ENCODE measurements around the gene PRDX2.
A peak's percentile ranks its signal among the peaks of the same experiment; 100 is the strongest.

The PRDX2 gene

DNA sequence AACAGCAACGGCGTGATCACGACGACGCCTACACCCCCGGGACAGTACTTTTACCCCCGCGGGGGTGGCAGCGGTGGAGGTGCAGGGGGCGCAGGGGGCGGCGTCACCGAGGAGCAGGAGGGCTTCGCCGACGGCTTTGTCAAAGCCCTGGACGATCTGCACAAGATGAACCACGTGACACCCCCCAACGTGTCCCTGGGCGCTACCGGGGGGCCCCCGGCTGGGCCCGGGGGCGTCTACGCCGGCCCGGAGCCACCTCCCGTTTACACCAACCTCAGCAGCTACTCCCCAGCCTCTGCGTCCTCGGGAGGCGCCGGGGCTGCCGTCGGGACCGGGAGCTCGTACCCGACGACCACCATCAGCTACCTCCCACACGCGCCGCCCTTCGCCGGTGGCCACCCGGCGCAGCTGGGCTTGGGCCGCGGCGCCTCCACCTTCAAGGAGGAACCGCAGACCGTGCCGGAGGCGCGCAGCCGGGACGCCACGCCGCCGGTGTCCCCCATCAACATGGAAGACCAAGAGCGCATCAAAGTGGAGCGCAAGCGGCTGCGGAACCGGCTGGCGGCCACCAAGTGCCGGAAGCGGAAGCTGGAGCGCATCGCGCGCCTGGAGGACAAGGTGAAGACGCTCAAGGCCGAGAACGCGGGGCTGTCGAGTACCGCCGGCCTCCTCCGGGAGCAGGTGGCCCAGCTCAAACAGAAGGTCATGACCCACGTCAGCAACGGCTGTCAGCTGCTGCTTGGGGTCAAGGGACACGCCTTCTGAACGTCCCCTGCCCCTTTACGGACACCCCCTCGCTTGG lies 9.3 kb downstream of the PRDX2 start:
- Mint-ChIP-seq H3K4me3 (peak overlapping the region; percentile 95), H3K27ac (no peak overlapping the region), H3K27me3 (no peaks in the 10 kb centered on the region), H3K36me3 (ENCODE audit: low read depth) (peaks cover 51% of the 10 kb centered on the region), H3K9me3 (no peaks in the 10 kb centered on the region), H3K4me1 (ENCODE audit: low read depth) (peaks cover 55% of the 10 kb centered on the region)
- intact Hi-C loops (cut with micrococcal nuclease) = no loop called here

DNA sequence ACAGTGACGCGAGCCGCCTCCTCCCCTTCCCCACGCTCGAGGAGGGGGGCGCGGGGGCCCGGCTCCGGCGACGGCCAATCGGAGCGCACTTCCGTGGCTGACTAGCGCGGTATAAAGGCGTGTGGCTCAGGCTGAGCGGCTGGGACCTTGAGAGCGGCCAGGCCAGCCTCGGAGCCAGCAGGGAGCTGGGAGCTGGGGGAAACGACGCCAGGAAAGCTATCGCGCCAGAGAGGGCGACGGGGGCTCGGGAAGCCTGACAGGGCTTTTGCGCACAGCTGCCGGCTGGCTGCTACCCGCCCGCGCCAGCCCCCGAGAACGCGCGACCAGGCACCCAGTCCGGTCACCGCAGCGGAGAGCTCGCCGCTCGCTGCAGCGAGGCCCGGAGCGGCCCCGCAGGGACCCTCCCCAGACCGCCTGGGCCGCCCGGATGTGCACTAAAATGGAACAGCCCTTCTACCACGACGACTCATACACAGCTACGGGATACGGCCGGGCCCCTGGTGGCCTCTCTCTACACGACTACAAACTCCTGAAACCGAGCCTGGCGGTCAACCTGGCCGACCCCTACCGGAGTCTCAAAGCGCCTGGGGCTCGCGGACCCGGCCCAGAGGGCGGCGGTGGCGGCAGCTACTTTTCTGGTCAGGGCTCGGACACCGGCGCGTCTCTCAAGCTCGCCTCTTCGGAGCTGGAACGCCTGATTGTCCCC lies 10.1 kb downstream of the PRDX2 start, which contains the start of gene JUNB:
Gene JUNB (plus strand): TSS at position 142 of the 706 bp plus-strand sequence. CDS start 286 bp downstream, at position 428.
- no peak within 1 kb of the TSS for H3K27ac Mint-ChIP-seq
- peaks cover 51% of the 10 kb centered on the region for H3K36me3 Mint-ChIP-seq (ENCODE audit: low read depth)
- no peaks in the 10 kb centered on the region for H3K9me3 Mint-ChIP-seq
- H3K4me1 Mint-ChIP-seq (ENCODE audit: low read depth) = peaks cover 55% of the 10 kb centered on the region
- no peaks in the 10 kb centered on the region for H3K27me3 Mint-ChIP-seq
- intact Hi-C loops (cut with micrococcal nuclease) = loop anchor here (1.0 kb wide), 1 partner anchor 14 kb away; no protein-coding TSS in a partner anchor
- H3K4me3 Mint-ChIP-seq = peak within 1 kb of the TSS; percentile 95

DNA sequence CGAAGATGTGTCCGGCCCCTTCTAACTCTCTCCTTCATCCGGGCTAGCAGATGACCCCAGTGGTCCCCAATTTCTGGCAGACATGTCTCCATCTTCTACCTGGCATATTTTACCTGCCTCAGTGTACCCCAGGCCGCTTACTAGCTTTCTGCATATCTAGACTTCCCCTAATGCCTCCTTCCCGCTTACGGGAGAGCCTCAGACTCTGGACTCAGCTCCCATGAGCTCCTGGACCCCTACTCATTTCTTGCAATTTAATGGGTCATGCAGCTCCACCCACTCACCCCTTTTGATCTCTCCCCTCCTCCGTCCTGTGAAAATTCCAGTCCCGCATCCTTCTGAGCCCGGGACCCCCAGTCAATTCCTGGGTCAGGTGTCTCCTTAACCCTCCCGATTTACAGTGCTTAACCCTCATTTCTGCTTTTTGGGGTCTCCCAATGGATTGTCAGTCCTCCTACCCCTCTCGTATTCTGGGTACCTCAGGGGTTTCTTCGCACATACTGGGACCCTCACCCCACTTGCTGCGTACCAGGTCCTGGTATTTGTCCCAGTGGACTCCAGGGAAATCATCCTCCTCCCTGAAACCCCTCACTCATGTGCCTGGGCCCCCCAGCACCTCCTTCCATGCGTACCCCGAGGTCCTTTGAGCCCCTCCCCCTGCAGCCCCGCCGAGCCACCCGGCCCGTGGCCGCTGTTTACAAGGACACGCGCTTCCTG lies 10.8 kb downstream of the PRDX2 start:
- peak overlapping the region; percentile 95 for H3K4me3 Mint-ChIP-seq
- H3K27ac Mint-ChIP-seq = no peak overlapping the region
- H3K27me3 Mint-ChIP-seq = no peaks in the 10 kb centered on the region
- H3K4me1 Mint-ChIP-seq (ENCODE audit: low read depth) = peaks cover 48% of the 10 kb centered on the region
- peaks cover 51% of the 10 kb centered on the region for H3K36me3 Mint-ChIP-seq (ENCODE audit: low read depth)
- intact Hi-C loops (cut with micrococcal nuclease) = loop anchor here (1.0 kb wide), 2 partner anchors 8 to 13 kb away; no protein-coding TSS in a partner anchor
- H3K9me3 Mint-ChIP-seq = no peaks in the 10 kb centered on the region

DNA sequence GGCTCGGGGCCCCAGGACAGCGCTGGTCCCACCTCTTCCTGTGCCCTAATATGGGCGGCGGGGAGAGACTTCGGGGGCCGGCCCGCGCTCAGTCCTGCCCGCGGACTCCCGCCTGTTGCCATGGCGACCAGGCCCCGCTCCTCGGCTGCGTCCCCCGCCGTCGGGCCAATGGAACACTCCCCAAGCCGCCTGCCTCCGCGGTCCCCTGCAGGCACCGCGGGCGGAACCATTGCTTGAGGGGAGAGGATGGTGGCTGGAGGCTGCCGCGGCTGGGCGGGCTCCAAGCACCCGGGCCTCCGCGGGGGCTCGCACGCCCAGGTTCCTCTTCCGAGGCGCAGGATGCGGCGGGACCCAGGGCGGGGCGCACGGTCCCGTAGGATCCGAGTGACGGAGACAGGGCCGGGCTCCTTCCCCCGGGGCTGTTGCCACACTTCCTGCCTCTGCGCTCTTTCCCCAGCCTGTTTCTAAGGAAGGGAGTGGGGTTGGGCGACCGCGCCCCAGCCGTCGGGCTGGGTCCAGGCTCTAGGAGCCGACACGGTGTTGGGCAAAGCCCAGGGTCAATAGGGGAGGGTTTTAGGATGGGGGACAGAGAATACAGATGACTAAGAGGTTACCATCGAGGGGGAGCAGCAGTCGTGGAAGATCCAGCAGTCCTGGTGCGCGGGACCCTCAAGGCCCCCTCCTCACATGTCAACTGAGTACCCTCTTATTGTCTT lies 11.5 kb downstream of the PRDX2 start:
- no peaks in the 10 kb centered on the region for H3K27me3 Mint-ChIP-seq
- H3K4me1 Mint-ChIP-seq (ENCODE audit: low read depth) = peaks cover 43% of the 10 kb centered on the region
- peak overlapping the region; percentile 95 for H3K4me3 Mint-ChIP-seq
- intact Hi-C loops (cut with micrococcal nuclease) = loop anchor here (1.0 kb wide), 1 partner anchor 8 kb away; no protein-coding TSS in a partner anchor
- peaks cover 51% of the 10 kb centered on the region for H3K36me3 Mint-ChIP-seq (ENCODE audit: low read depth)
- no peak overlapping the region for H3K27ac Mint-ChIP-seq
- no peaks in the 10 kb centered on the region for H3K9me3 Mint-ChIP-seq

DNA sequence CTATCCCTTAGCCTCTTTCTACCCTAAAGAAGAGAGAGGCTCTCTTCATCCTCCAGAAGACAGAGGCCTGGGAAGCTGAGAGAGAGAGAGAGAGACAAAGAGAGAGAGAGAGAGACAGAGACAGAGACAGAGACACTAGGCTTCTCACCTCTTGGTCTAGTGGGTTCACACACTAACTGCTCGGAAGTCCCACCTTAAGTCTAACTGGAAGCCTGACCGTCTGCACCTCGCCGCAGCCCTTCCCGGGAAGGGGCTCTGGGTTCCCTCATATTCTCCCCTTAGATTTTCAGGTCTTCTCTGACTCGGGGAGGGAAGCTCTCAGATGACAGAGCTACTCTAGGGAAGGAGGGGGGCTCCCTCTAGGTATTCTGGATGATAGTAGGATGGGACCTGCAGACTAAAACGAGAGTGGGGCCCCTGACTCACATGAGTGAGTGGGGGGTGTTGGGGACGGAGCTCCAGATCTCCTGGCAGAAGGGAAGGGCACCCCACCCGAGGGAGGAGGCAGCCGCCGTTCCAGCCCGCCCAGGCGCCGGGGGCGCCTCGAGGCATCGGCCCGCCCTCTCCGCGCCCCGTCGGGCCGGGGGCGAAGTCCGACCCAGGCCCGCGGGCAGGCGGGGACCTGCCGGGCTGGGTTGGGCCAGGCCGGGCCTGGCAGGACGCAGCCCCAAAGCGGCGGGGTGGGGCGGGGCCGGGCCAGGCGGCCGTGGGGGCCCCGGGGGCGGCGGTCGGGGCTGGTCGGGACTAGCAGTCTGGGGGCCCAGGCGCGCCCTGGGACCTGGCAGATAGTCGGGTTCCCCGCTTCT lies 12.3 kb downstream of the PRDX2 start:
- Mint-ChIP-seq H3K36me3 (ENCODE audit: low read depth) (peaks cover 50% of the 10 kb centered on the region), H3K4me3 (peak overlapping the region; percentile 95), H3K4me1 (ENCODE audit: low read depth) (peaks cover 35% of the 10 kb centered on the region), H3K27ac (no peak overlapping the region), H3K27me3 (no peaks in the 10 kb centered on the region), H3K9me3 (no peaks in the 10 kb centered on the region)
- intact Hi-C loops (cut with micrococcal nuclease) = no loop called here

DNA sequence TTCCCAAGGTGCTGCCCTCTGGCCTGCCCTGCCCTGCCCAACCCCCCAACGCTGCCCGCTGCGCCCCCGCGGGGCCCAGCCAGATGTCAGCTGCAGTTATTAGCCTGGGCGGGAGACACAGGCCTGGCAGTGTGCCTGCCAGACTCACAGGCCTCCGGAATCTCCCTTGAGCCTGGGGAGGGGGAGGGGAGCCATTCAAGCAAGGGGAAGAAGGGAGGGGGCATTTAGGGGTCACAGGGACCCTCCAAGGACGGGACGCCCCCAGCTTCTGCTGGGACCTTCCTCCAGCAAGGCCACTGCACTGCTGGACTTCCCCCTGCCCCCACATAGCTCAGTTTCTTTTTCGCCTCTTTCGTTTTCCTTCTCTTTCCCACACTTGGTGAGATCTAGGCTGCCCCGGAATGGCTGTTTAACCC lies 12.9 kb downstream of the PRDX2 start:
- Mint-ChIP-seq H3K27ac (no peak overlapping the region), H3K27me3 (no peaks in the 10 kb centered on the region), H3K4me3 (peak overlapping the region; percentile 91), H3K9me3 (no peaks in the 10 kb centered on the region), H3K4me1 (ENCODE audit: low read depth) (peaks cover 31% of the 10 kb centered on the region), H3K36me3 (ENCODE audit: low read depth) (peaks cover 44% of the 10 kb centered on the region)
- intact Hi-C loops (cut with micrococcal nuclease) = no loop called here

DNA sequence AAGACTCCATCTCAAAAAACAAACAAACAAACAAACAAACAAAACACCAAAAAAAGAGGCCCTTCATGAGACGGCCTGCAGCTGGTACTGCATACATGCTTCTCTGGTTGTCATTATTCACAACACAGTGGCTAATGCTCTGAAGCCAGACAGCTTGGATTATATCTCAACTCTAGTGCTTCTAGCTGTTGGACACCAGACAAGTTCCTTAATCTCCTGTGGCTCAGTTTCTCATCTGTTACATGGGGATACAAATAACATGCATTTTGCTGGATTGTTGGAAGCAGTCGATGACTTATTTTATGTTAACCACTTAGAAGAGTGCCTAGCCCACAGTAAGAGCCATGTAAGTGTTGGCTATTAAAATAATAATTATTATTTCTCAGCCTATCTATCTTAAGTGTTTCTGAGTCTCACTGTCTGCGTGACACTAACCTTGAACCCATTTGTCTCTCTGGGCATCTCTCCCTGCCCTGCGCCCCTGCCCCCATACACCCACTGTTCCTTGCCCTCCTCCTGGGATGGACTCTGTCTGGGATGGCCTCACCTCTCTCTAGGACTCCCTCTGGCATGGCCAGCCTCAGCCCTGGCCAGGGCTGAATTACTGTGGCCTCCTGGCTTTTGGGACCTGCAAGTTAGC lies 13.4 kb downstream of the PRDX2 start:
- Mint-ChIP-seq H3K27ac (no peak overlapping the region), H3K4me1 (ENCODE audit: low read depth) (peaks cover 31% of the 10 kb centered on the region), H3K36me3 (ENCODE audit: low read depth) (peaks cover 39% of the 10 kb centered on the region), H3K27me3 (no peaks in the 10 kb centered on the region), H3K4me3 (peak overlapping the region; percentile 91), H3K9me3 (no peaks in the 10 kb centered on the region)
- intact Hi-C loops (cut with micrococcal nuclease) = no loop called here

DNA sequence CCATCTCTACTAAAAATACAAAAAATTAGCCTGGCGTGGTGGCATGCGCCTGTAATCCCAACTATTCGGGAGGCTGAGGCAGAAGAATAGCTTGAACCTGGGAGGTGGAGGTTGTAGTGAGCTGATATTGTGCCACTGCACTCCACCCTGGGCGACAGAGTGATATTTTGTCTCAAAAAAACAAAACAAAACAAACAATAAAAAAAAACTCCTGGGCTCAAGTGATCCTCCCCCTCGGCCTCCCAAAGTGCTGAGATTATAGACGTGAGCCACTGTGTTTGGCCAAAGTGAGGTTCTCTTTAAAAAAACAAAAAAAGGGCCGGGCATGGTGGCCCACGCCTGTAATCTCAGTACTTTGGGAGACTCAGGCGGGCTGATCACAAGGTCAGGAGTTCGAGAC lies 14.1 kb downstream of the PRDX2 start:
- Mint-ChIP-seq H3K9me3 (no peaks in the 10 kb centered on the region), H3K4me1 (ENCODE audit: low read depth) (peaks cover 31% of the 10 kb centered on the region), H3K4me3 (no peak overlapping the region), H3K27ac (no peak overlapping the region), H3K27me3 (no peaks in the 10 kb centered on the region), H3K36me3 (ENCODE audit: low read depth) (peaks cover 32% of the 10 kb centered on the region)
- intact Hi-C loops (cut with micrococcal nuclease) = no loop called here

DNA sequence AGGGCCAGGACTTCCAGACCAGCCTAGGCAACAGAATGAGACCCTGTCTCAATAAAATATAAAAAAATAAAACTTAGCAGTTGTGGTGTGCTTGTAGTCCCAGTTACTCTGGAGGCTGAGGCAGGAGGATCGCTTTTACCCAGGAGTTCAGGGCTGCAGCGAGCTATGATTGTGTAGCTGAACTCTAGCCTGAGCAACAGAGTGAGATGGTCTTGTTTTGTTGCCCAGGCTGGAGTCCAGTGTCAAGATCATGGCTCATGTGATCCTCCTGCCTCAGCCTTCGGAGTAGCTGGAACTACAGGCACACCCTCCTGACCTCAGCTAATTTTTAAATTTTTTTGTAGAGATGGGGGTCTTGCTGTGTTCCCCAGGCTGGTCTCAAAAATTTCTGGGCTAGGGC lies 14.6 kb downstream of the PRDX2 start:
- H3K9me3 Mint-ChIP-seq = no peaks in the 10 kb centered on the region
- no peaks in the 10 kb centered on the region for H3K27me3 Mint-ChIP-seq
- peak overlapping the region; percentile 40 for H3K4me3 Mint-ChIP-seq
- intact Hi-C loops (cut with micrococcal nuclease) = no loop called here
- H3K4me1 Mint-ChIP-seq (ENCODE audit: low read depth) = peaks cover 35% of the 10 kb centered on the region
- H3K27ac Mint-ChIP-seq = no peak overlapping the region
- H3K36me3 Mint-ChIP-seq (ENCODE audit: low read depth) = peaks cover 27% of the 10 kb centered on the region

DNA sequence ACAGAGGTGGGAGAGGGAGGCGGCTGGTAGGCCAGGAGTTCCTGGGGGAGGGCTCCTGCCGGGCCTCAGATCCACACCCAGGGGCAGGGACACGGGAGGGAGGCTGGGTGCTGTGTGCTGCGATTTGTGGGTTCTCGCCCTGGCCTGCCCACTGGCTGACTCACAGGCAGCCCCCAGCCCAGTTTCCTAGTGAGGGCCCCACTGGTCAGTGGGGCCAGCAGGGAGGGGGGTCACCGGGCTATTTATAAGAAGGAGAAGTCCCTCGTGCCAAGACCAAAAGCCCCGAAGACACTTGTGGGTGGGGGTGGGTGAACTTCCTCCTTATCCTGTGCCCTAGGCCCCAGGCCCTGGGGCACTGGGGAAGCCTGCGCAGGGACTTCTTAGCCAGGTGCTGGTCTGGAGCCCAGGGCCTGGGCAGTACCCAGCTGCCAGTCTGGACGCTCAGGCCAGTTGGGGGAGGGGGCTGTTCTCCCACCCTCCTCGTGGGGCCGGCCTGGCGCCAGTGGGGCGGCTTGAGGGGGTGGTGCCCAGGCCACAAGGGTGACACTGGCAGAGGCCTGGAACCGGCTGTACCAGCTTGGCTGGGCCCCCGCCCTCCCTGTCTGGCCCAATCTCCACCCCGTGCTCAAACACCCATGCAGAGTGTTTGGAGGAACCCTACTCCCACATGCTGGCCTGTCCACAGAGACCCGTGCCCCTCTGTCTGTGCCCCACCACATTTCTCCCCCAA lies 15.3 kb downstream of the PRDX2 start:
- Mint-ChIP-seq H3K4me1 (ENCODE audit: low read depth) (peaks cover 41% of the 10 kb centered on the region), H3K27me3 (no peaks in the 10 kb centered on the region), H3K36me3 (ENCODE audit: low read depth) (peaks cover 20% of the 10 kb centered on the region), H3K9me3 (no peaks in the 10 kb centered on the region), H3K4me3 (peak overlapping the region; percentile 40), H3K27ac (no peak overlapping the region)
- intact Hi-C loops (cut with micrococcal nuclease) = no loop called here

DNA sequence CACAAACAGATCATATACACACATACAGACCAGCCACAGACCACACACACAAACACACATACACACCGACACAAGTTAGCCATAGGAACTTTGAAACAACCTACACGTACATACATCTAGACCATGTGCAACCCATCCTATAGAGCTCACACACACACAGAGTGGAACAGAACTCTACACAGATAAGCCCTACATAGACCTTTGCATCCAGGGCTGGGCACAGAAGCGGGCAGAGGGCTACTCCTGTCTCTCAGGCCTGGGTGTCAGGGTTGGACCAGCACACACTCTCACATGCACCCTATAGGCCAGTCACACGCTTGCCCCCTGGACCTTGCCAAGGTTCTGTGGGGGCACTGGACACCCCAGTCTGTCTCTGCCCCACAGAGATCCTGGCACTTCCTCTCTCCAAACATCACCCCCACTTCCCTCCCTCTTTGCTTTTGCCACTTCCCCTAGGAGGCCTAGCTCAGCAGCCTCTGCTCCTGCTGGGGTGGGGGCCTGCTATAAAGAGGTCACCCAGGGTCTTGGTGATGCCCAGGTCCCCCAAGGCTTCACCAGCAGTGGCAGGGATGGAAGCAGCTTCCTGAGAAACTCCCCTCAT lies 16.1 kb downstream of the PRDX2 start:
- intact Hi-C loops (cut with micrococcal nuclease) = no loop called here
- H3K4me3 Mint-ChIP-seq = no peak overlapping the region
- no peaks in the 10 kb centered on the region for H3K27me3 Mint-ChIP-seq

More for the DNA sequence above, 16.1 kb downstream of the PRDX2 start:
- H3K9me3 Mint-ChIP-seq = no peaks in the 10 kb centered on the region
- H3K36me3 Mint-ChIP-seq (ENCODE audit: low read depth) = peaks cover 13% of the 10 kb centered on the region
- no peak overlapping the region for H3K27ac Mint-ChIP-seq
- peaks cover 36% of the 10 kb centered on the region for H3K4me1 Mint-ChIP-seq (ENCODE audit: low read depth)
